AG09309 (cell line): Measurements from ENCODE around the gene NTSR2.
A peak's percentile ranks its signal among the peaks of the same experiment; 100 is the strongest.

ENCODE experiments used
- DNase-seq: peaks from one replicate; pipeline ENCODE4 v3.0.0-alpha.2; 2010; ENCODE audit warnings: low read depth
- H3K4me3 ChIP-seq: 2 replicates; pipeline ENCODE4 v1.5.1; 2011; ENCODE audit warnings: mild to moderate bottlenecking, low read depth, low read length, moderate library complexity; ENCODE audit not compliant: control insufficient read depth
- TF ChIP-seq, protein P1 (sequence below): IDR thresholded peaks from 2 replicates; pipeline ENCODE4 v1.5.1; 2011; ENCODE audit warnings: mild to moderate bottlenecking, low read depth, low read length, inconsistent platforms; ENCODE audit not compliant: insufficient read depth, control insufficient read depth; ENCODE audit errors: missing control alignments

NTSR2 gene

GRCh38 chr2:11692966-11693521 lies 23.0 kb upstream of the NTSR2 start:
- DNase-seq = no peak
- no peak overlapping the region for H3K4me3 ChIP-seq
- TF ChIP-seq, protein P1, sequence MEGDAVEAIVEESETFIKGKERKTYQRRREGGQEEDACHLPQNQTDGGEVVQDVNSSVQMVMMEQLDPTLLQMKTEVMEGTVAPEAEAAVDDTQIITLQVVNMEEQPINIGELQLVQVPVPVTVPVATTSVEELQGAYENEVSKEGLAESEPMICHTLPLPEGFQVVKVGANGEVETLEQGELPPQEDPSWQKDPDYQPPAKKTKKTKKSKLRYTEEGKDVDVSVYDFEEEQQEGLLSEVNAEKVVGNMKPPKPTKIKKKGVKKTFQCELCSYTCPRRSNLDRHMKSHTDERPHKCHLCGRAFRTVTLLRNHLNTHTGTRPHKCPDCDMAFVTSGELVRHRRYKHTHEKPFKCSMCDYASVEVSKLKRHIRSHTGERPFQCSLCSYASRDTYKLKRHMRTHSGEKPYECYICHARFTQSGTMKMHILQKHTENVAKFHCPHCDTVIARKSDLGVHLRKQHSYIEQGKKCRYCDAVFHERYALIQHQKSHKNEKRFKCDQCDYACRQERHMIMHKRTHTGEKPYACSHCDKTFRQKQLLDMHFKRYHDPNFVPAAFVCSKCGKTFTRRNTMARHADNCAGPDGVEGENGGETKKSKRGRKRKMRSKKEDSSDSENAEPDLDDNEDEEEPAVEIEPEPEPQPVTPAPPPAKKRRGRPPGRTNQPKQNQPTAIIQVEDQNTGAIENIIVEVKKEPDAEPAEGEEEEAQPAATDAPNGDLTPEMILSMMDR = peak; percentile 90

GRCh38 chr2:11691076-11691660 lies 21.2 kb upstream of the NTSR2 start:
- H3K4me3 ChIP-seq = no peak overlapping the region
- no peak for DNase-seq
- TF ChIP-seq, protein P1 = no peak

- peak overlapping the region; percentile 25 for H3K4me3 ChIP-seq
- TF ChIP-seq, protein P1 = peak; percentile 91
- DNase-seq = peak; percentile 46
Measured at GRCh38 chr2:11688222-11689069, 18.5 kb upstream of the NTSR2 start.

DNA sequence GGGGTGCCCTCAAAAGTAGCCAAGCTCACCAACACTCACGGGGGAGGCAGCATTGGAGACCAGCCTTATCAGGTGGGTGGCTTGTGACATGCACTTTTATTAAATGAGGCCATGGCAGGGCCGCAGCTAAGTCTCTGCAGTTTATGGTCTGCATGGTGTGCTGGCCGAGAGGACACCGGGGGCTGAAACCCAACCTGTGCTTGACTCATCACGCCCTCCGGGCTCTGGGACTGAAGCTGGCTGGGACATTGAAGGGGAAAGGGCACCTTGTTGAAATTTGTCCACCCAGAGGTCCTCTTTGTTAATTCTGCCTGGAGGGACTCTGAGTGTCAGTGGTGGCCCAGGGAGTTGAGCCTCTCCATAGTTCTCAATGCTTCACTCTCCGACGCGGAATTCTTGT lies 17.7 kb upstream of the NTSR2 start:
- H3K4me3 ChIP-seq = no peak overlapping the region
- TF ChIP-seq, protein P1 = no peak
- DNase-seq = no peak

DNA sequence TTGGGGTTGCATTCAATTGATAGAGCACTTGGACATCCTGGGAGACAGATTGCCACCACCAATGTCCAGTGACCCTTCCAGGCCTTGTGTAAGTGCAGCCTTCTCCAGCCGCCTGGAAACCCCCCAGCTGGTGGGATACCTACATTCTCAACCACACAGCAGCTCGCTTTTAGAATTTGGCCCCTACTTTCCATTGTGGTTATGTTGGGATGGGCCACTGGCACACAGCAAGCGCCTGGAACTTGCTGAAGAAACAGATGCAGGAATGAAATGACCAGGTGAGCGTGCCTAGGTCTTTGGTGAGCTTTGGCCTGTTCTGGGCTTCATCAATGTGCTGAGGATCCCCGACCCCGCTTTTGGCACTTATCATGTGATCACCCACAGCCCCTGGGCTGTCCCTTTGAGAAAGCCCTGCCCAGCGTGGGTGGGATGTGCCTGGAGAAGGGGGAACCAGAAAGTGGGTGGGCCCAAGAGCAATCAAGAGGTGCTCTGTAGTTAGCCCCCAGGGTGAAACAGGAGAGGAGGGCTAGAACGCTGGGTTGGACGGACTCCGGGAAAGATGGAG lies 16.0 kb upstream of the NTSR2 start:
- TF ChIP-seq, protein P1 = no peak
- DNase-seq = no peak
- H3K4me3 ChIP-seq = no peak overlapping the region

- TF ChIP-seq, protein P1 = no peak
- H3K4me3 ChIP-seq = no peak overlapping the region
- DNase-seq = no peak
Measured at GRCh38 chr2:11684894-11685460, 15.0 kb upstream of the NTSR2 start.
